Fibroblast of the aortic adventitia (primary cell): ENCODE results near the gene PPT1. TPM values are rescaled to one million over a fixed set of nuclear protein-coding genes. Genes with fewer than 3 reads are reported as not detected.

Experiments
- DNase-seq: peaks from one replicate; pipeline ENCODE4 v3.0.0-alpha.2; 2010; ENCODE audit warnings: low read depth
- H3K4me3 ChIP-seq: 2 replicates; pipeline ENCODE4 v1.5.1; 2011; ENCODE audit warnings: low read depth, mild to moderate bottlenecking, control low read depth, low read length, moderate library complexity
- total RNA-seq: library from RNA; depleted of rRNA; stranded (reverse); fragments of >200 nt; gene quantifications from 2 replicates; pipeline ENCODE4 v1.2.3, GENCODE V29; 2012; ENCODE audit warnings: low replicate concordance
- TF ChIP-seq, protein P1 (sequence below): IDR thresholded peaks from 2 replicates; pipeline ENCODE4 v1.5.1; 2011; ENCODE audit warnings: mild to moderate bottlenecking, low read length, control low read depth, inconsistent platforms; ENCODE audit not compliant: insufficient read depth

Gene PPT1
- total RNA-seq, 1 donor = 44.2 TPM

DNA sequence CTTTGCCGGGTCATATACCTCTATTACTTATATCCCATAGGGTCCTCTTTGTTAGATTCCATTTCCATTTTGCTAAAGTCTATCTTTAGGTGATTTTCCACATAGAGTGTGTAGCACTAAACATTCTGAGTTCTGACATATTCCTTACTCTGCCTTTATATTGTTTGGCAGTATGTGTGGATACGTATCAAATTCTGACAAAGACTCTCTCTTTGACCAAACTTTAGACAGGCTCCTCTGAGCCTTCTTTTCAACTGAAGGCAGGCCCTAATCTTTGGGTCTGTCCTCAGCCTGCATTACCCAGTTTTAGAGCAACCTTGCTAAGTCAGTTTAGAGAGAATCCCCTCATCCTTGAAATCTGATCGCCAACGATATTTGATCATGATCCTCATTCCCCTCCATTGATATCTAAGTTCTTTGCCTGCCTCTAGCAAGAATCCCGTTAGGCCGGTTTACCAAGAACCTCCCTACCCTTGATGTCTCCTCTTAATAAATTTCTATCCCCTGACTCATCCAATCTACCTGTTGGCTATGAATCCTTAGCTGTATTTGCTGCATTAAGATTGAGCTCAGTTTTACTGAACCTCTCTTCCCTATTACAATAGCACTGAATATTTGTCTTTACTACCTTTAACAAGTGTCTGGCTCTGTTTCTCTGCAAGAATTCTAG lies 10.4 kb upstream of the PPT1 start:
- TF ChIP-seq, protein P1, sequence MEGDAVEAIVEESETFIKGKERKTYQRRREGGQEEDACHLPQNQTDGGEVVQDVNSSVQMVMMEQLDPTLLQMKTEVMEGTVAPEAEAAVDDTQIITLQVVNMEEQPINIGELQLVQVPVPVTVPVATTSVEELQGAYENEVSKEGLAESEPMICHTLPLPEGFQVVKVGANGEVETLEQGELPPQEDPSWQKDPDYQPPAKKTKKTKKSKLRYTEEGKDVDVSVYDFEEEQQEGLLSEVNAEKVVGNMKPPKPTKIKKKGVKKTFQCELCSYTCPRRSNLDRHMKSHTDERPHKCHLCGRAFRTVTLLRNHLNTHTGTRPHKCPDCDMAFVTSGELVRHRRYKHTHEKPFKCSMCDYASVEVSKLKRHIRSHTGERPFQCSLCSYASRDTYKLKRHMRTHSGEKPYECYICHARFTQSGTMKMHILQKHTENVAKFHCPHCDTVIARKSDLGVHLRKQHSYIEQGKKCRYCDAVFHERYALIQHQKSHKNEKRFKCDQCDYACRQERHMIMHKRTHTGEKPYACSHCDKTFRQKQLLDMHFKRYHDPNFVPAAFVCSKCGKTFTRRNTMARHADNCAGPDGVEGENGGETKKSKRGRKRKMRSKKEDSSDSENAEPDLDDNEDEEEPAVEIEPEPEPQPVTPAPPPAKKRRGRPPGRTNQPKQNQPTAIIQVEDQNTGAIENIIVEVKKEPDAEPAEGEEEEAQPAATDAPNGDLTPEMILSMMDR = no peak
- H3K4me3 ChIP-seq = no peak overlapping the region
- no peak for DNase-seq

DNA sequence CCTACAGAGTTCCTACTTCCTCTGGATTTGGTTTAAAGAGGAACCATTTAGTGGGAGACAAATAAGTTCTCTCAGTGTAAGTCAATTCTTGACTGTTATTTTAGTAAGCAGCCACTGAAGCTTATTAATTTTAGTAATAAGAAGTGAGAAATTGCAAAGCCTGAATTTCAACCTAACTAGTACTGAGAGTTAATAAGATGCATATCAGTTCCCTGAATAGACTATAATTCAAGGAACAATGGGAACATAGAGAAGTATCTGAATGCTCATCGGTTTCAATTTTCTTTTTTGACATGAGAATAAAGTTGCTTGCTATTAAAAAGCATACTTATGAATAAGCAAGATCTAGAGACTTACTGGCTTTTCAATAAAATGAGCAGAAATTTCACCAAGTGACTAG lies 8.0 kb upstream of the PPT1 start:
- no peak for DNase-seq
- H3K4me3 ChIP-seq = no peak overlapping the region
- TF ChIP-seq, protein P1 = no peak

DNA sequence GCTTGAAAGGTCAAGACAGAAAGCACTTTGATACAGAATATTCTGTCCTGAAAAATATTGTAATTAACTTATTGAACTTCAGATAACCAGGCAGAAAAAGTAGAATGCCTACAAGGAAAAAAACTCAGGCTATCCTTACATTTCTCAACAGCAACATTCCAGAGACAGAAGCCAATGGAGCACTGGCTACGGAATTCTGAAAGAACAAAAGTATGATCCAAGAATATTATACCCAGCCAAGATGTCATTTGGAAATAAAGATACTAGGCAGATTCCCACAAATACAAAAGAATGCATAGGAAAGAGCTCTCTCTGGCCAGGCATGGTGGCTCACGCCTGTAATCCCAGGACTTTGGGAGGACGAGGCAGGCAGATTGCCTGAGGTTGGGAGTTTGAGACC lies 5.8 kb upstream of the PPT1 start:
- DNase-seq = no peak
- TF ChIP-seq, protein P1 = no peak
- H3K4me3 ChIP-seq = no peak overlapping the region

DNA sequence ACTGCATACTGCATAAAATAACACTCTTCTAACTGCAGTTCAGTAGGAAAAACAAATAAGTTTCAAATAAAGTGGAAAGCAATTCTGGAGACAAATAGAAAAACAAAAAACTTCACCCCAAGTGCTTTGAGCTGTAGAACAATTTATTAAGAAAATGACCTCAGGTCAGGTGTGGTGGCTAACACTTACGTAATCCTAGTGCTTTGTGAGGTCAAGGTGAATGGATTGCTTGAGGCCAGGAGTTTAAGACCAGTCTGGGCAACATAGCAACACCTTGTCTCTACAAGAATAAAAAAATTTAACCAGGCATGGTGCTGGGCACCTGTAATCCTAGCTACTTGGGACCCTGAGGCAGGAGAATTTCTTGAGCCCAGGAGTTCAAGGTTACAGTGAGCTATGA lies 5.0 kb upstream of the PPT1 start:
- TF ChIP-seq, protein P1 = no peak
- no peak overlapping the region for H3K4me3 ChIP-seq
- DNase-seq = no peak

DNA sequence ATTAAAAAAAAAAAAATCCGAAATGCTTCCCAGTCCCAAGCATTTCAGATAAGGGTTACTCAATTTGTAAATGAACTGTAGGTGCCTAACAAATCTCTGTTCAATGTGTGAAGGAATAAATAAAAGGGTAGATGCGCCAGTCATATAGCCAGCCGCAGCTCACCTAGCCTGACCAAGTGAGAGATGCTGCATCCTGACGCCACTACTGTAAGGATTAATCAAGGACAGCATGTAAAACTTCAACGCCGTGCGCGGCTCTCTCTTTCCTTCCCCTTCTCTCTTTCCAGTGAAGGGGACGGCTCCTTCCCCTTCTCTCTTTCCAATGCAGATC lies 441 bp downstream of the PPT1 start:
- TF ChIP-seq, protein P1 = no peak
- peak overlapping the region; percentile 91 for H3K4me3 ChIP-seq
- DNase-seq = no peak

DNA sequence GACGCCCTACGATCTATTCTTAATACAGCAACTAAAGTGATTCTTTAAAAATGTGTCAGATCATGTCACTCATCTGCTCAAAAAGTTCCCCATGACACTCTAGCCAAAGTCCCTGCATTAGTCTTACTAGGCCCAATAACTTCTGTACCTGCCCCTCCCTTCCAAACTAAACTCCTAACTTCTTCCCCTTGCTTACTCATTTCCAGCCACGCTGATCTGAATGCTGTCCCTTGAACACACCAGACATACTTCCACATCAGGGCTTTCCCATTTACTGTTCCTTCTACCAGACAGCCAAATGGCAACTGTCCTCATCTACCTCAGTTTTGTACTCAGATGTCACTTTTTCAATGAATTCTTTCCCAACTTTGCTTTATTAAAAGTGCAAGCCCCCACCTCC lies 1.2 kb downstream of the PPT1 start:
- no peak overlapping the region for H3K4me3 ChIP-seq
- DNase-seq = no peak
- TF ChIP-seq, protein P1 = no peak
